Prostate gland (tissue), 2 donors: ENCODE results near the gene TMX2. TPM values are rescaled to one million over a fixed set of nuclear protein-coding genes. Genes with fewer than 3 reads are reported as not detected.

Experiments used
- DNase-seq: peaks from one replicate; pipeline ENCODE4 v3.0.0-alpha.2; 2019; ENCODE audit warnings: low spot score
- H3K27ac ChIP-seq, 2 donors: fragments of 200-600 bp; sonication (generic); 2 replicates each; pipeline ENCODE4 v1.5.1; 2017 to 2019
- H3K27me3 ChIP-seq: fragments of 200-600 bp; sonication (generic); replicated peaks from 2 replicates; pipeline ENCODE4 v1.5.1; 2019; ENCODE audit not compliant: insufficient read depth
- H3K36me3 ChIP-seq, 2 donors: fragments of 200-600 bp; sonication (generic); 1 replicate in 1 of 2; 2 replicates in 1 of 2; pipeline versions ENCODE4 v1.5.1 to v1.8.1; 2017 to 2019
- H3K4me1 ChIP-seq: fragments of 200-600 bp; sonication (generic); replicated peaks from 2 replicates; pipeline ENCODE4 v1.5.1; 2019
- H3K4me3 ChIP-seq, 2 donors: fragments of 200-600 bp; sonication (generic); 2 replicates each; pipeline ENCODE4 v1.5.1; 2017 to 2019
- H3K9me3 ChIP-seq: fragments of 200-600 bp; sonication (generic); 2 replicates; pipeline ENCODE4 v1.5.1; 2017
- CTCF ChIP-seq, 4 experiments: fragments of 200-600 bp in 2 of 4; fragments of 450-650 bp in 2 of 4; sonication (generic) in 2 of 4; IDR thresholded peaks; 1 replicate in 3 of 4; 2 replicates in 1 of 4; pipeline ENCODE4 v1.5.1; 2016 to 2019; ENCODE audit warnings: antibody characterized with exemption in 4 of 4, mild to moderate bottlenecking in 2 of 4, moderate library complexity in 2 of 4
- POLR2A ChIP-seq: fragments of 450-650 bp; IDR thresholded peaks from one replicate; pipeline ENCODE4 v1.6.1; 2016; ENCODE audit warnings: antibody characterized with exemption, mild to moderate bottlenecking
- POLR2AphosphoS5 ChIP-seq: sonication (generic); formaldehyde crosslinking; IDR thresholded peaks from one replicate; pipeline ENCODE4 v1.6.1; 2017; ENCODE audit warnings: antibody characterized with exemption
- WGBS: methylation state at CpG from one replicate; pipeline ENCODE4 v1.1.5; 2018; 5-methylcytosine and 5-hydroxymethylcytosine counted together
- intact Hi-C: fragments of 100-400 bp; cut with DNase I; formaldehyde crosslinking; loops from one replicate; pipeline ENCODE4 v1.14.2; 2022
- total RNA-seq, 2 donors: library from RNA; depleted of rRNA; stranded (reverse); fragments of >200 nt; gene quantifications; one replicate each; pipeline ENCODE4 v1.1.0, GENCODE V29; 2016

Gene TMX2
- total RNA-seq, 2 donors from 2014 or later, result 80.8 to 84.4 TPM

GRCh38 chr11:57741132-57742086, 29.0 kb downstream of the TMX2 start, which contains the start of gene SELENOH:
SELENOH (plus strand) TSS chr11:57741491; CDS start chr11:57741596, 105 bp downstream.
- intact Hi-C loops, result loop anchor here (2.0 kb wide), 1 partner anchor 29 kb away; the partner anchor contains the start of genes MED19 and TMX2
- TF ChIP-seq POLR2A (peak; percentile 82), CTCF (IDR thresholded peaks at IDR 0.05) (peak in 2 of 4 experiments; percentile 4 to 13), POLR2AphosphoS5 (peak; percentile 98)

GRCh38 chr11:57742087-57742452, 29.7 kb downstream of the TMX2 start:
- TF ChIP-seq CTCF (IDR thresholded peaks at IDR 0.05) (no peak), POLR2A (no peak)
- under 1% methylated on average over 10 of the region's 10 CpGs for WGBS
- no peak for DNase-seq

More at GRCh38 chr11:57741132-57742086, 29.0 kb downstream of the TMX2 start, which contains the start of gene SELENOH:
- peak within 1 kb of the TSS; percentile 60 to 63 for H3K4me3 ChIP-seq
- no peaks in the 10 kb centered on the region for H3K27me3 ChIP-seq
- H3K27ac ChIP-seq, result peak within 1 kb of the TSS; percentile 85 to 86
- no peaks in the 10 kb centered on the region for H3K9me3 ChIP-seq
- H3K4me1 ChIP-seq, result no peaks in the 10 kb centered on the region
- WGBS, result under 1% methylated on average over 75 of the region's 75 CpGs
- DNase-seq, result peak; percentile 96
- peaks cover 0 to 11% of the 10 kb centered on the region in 2 donors for H3K36me3 ChIP-seq

GRCh38 chr11:57744357-57744756, 32.0 kb downstream of the TMX2 start:
- Histone ChIP-seq H3K4me3 (no peak overlapping the region), H3K27ac (no peak overlapping the region), H3K27me3 (no peaks in the 10 kb centered on the region), H3K36me3 (peaks cover 0 to 5% of the 10 kb centered on the region in 2 donors), H3K9me3 (no peaks in the 10 kb centered on the region), H3K4me1 (no peaks in the 10 kb centered on the region)
- WGBS, result 81% methylated on average over 2 of the region's 2 CpGs
- intact Hi-C loops, result no loop called here
- TF ChIP-seq POLR2AphosphoS5, result no peak
- no peak for TF ChIP-seq POLR2A
- TF ChIP-seq CTCF (IDR thresholded peaks at IDR 0.05), result no peak
- no peak for DNase-seq

More at GRCh38 chr11:57742087-57742452, 29.7 kb downstream of the TMX2 start:
- Histone ChIP-seq H3K4me3 (peak overlapping the region; percentile 60 to 63), H3K4me1 (no peaks in the 10 kb centered on the region), H3K27ac (peak overlapping the region; percentile 85 to 86), H3K9me3 (no peaks in the 10 kb centered on the region), H3K36me3 (peaks cover 0 to 11% of the 10 kb centered on the region in 2 donors), H3K27me3 (no peaks in the 10 kb centered on the region)
- intact Hi-C loops, result no loop called here

- no peak for TF ChIP-seq POLR2A
- no peak for TF ChIP-seq CTCF (IDR thresholded peaks at IDR 0.05)
- no peak for TF ChIP-seq POLR2AphosphoS5
- intact Hi-C loops, result loop anchor here (5.0 kb wide), 1 partner anchor 57 kb away; no protein-coding TSS in a partner anchor
- Histone ChIP-seq H3K27me3 (no peaks in the 10 kb centered on the region), H3K4me1 (no peaks in the 10 kb centered on the region), H3K4me3 (no peak overlapping the region), H3K27ac (no peak overlapping the region), H3K9me3 (no peaks in the 10 kb centered on the region), H3K36me3 (peaks cover 0 to 5% of the 10 kb centered on the region in 2 donors)
- DNase-seq, result no peak
- 61% methylated on average over 5 of the region's 5 CpGs for WGBS
Measured at GRCh38 chr11:57745206-57745605, 32.8 kb downstream of the TMX2 start.
